Measurements from ENCODE around the gene SPPL2C.

The SPPL2C gene

GRCh38 chr17:45863857-45864654 is 19.4 kb downstream of the SPPL2C start:
- TF ChIP-seq CTCF (IDR thresholded peaks at IDR 0.05), result no peak

- no peak for TF ChIP-seq CTCF (IDR thresholded peaks at IDR 0.05)
Measured at GRCh38 chr17:45867171-45867570, 22.5 kb downstream of the SPPL2C start.

GRCh38 chr17:45867702-45868101 is 23.0 kb downstream of the SPPL2C start:
- TF ChIP-seq CTCF (IDR thresholded peaks at IDR 0.05), result no peak

GRCh38 chr17:45868276-45868675 is 23.6 kb downstream of the SPPL2C start:
- TF ChIP-seq CTCF (IDR thresholded peaks at IDR 0.05), result no peak

GRCh38 chr17:45869676-45870341 is 25.1 kb downstream of the SPPL2C start:
- no peak for TF ChIP-seq CTCF (IDR thresholded peaks at IDR 0.05)

- TF ChIP-seq CTCF (IDR thresholded peaks at IDR 0.05), result no peak
Measured at GRCh38 chr17:45870342-45870974, 25.8 kb downstream of the SPPL2C start.

- TF ChIP-seq CTCF (IDR thresholded peaks at IDR 0.05), result no peak
Measured at GRCh38 chr17:45871718-45872117, 27.0 kb downstream of the SPPL2C start.
